Brain microvascular endothelial cell (primary cell): Measurements from ENCODE around the gene SLC37A2.

Experiments
- DNase-seq: peaks from one replicate; pipeline ENCODE4 v3.0.0-alpha.2; 2020
- H3K27ac ChIP-seq: fragments of 250-450 bp; sonication (Bioruptor Pico); 2 replicates; pipeline ENCODE4 v1.5.1; 2020; ENCODE audit warnings: mild to moderate bottlenecking, moderate library complexity
- H3K27me3 ChIP-seq: fragments of 250-450 bp; sonication (Bioruptor Pico); replicated peaks from 2 replicates; pipeline ENCODE4 v1.5.1; 2020; ENCODE audit warnings: mild to moderate bottlenecking
- H3K36me3 ChIP-seq: fragments of 250-450 bp; sonication (Bioruptor Pico); replicated peaks from 2 replicates; pipeline ENCODE4 v1.5.1; 2020; ENCODE audit warnings: mild to moderate bottlenecking
- H3K4me3 ChIP-seq: 2 replicates; pipeline ENCODE4 v1.5.1; 2011; ENCODE audit warnings: low read depth, mild to moderate bottlenecking, control low read depth, low read length, moderate library complexity
- CTCF ChIP-seq: IDR thresholded peaks from 2 replicates; pipeline ENCODE4 v1.5.1; 2011; ENCODE audit warnings: low read depth, mild to moderate bottlenecking, moderate library complexity, low read length, control low read depth, inconsistent platforms; ENCODE audit errors: missing control alignments
- in situ Hi-C: cut with HindIII; loops from 2 replicates; pipeline ENCODE4 v1.10.0; 2017; ENCODE audit warnings: low sequenced_read_pairs, low pct_ligation_motif_present

The SLC37A2 gene

DNA sequence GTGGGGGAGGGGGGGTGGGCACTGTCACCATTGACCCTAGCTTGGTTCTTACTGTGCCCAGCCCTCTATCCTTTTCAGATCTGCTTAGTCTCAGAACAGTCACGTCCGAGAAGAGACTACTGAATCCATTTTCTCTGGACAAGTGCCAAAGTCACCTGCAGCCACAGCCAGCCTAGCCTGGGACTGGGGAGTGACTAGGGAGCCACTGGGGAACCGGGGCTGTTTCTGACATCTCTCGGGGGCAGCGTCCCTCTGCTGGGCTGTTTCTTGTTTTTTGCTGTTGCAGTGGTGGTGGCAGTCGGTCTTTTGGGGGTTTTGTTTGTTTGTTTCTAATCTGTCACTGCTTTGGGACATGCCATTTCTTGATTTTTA lies 8.7 kb downstream of the SLC37A2 start:
- Histone ChIP-seq H3K36me3 (no peaks in the 10 kb centered on the region), H3K27ac (no peak overlapping the region), H3K4me3 (no peak overlapping the region), H3K27me3 (no peaks in the 10 kb centered on the region)
- DNase-seq = no peak
- no peak for TF ChIP-seq CTCF
- in situ Hi-C loops = no loop called here

DNA sequence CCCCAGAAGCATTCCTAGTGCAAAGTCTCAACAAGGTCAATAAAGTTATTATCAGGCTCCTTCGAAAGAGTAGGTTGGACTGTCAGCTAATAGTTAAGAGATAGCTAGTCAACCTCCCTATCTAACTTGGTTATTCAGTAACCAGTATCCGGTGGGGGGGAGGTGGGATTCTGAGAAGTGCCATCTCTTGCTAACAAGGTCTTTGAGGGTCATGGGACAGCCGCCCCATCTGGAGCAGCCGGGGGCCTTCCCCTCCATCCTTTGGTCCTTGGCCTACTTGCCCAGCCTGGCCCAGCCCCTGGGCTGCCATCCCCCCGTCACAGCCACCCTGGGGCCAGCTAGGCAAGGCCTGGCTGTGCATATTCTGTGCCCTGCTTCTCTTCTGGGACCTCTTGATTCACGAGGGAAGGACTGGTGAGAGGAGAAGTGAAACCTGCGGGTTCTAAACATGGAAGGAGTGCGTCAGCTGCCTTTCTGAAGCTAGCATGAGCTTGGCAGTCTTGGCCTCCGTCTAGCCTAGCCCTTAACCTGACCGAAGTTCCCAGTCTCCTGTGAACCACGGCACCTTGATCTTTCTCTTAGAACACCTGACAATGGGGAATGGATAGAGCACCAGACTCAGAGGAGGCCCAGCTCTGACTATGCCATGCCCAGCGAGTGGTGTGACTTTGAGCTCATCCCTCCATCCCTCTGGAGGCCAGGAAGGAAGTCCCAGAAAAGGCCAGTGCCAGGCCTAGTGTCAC lies 9.3 kb downstream of the SLC37A2 start:
- Histone ChIP-seq H3K27me3 (no peaks in the 10 kb centered on the region), H3K27ac (no peak overlapping the region), H3K36me3 (no peaks in the 10 kb centered on the region), H3K4me3 (no peak overlapping the region)
- no peak for TF ChIP-seq CTCF
- in situ Hi-C loops = no loop called here
- DNase-seq = no peak

DNA sequence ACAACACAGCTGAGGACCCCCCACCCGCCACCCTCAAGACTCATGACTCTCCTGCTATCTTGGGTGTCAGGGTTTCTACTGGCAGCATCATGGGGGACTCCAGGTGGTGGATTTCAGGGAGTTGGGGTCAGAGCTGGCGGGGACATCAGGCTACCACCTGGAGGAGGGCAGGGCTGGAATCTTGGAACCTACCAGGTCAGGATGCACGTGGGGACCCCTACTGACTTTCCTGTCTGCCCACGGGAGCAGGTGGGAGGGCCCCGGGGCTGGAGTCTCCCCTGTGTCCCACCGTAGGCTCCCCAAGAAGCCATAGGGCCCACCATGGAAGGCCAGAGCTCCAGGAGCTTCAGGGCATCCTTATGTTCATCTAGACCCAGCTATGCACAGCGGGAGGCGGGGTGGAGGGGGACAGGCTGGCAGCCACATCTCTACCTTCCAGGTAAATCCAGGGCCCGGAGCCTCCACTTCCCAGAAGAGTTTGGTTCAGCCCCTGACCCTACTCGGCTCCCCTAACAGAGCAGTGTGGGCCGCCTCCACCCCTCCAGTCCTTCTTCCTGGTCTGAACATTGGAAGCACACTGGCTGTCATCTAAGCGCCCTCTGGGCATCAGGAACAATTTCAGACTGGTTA lies 10.0 kb downstream of the SLC37A2 start:
- in situ Hi-C loops = no loop called here
- TF ChIP-seq CTCF = no peak
- DNase-seq = no peak
- Histone ChIP-seq H3K27ac (no peak overlapping the region), H3K27me3 (no peaks in the 10 kb centered on the region), H3K4me3 (no peak overlapping the region), H3K36me3 (no peaks in the 10 kb centered on the region)

DNA sequence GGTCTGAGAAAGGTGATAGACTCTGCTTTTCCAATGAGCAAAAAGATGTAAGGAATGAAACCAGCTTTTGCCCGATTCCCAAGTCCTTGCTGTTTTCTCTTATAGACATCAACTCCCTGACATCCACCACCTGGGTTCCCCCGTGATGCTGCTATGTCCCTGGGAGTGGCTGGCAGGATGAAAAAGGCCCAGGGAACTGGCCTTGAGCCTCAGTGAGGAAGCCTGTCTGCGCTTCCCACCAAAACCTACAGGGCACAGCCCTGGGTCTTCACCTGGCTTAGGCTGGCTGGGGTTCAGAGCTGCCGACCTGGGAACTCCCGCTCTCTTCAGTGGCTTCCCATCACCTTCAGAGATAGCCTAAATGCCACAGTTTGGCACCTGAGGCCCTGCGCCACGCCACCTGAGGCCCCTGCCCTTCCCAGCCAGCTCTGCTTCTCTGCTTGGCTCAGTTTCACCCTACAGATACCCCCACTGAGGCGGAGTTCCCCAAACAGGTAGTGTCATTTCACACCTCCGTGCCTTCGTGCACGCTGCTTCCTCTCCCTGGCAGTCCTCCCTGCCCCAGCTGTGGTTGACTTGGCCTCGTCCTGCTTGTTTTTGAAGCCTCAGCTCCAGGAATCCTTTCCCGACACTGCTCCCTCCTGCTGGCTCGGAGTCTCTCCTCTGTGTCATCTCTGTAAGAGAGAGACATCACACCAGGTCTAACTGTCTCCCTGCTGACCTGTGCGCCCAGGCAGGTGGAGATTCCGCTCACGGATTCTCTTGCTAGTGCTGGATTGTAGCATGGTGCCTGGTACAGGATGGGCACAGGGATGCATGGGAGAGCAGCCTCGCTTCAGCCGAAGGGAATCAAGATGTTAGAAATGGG lies 10.7 kb downstream of the SLC37A2 start:
- Histone ChIP-seq H3K36me3 (no peaks in the 10 kb centered on the region), H3K27ac (no peak overlapping the region), H3K4me3 (no peak overlapping the region), H3K27me3 (no peaks in the 10 kb centered on the region)
- no peak for DNase-seq
- no peak for TF ChIP-seq CTCF
- in situ Hi-C loops = no loop called here

GRCh38 chr11:125074511-125075241 lies 11.6 kb downstream of the SLC37A2 start:
- Histone ChIP-seq H3K27ac (no peak overlapping the region), H3K4me3 (no peak overlapping the region), H3K36me3 (no peaks in the 10 kb centered on the region), H3K27me3 (no peaks in the 10 kb centered on the region)
- DNase-seq = no peak
- TF ChIP-seq CTCF = no peak
- in situ Hi-C loops = no loop called here
